Islet of Langerhans (tissue), 1 donor: ENCODE data around the gene CCDC60.

Experiments used
- FAIRE-seq: peaks from one replicate; lab custom pipeline; 2011; peaks lifted over from hg19 to GRCh38; lab: Jason Lieb, UNC

The CCDC60 gene

GRCh38 chr12:119389687-119390086, 55.2 kb downstream of the CCDC60 start:
- no peak for FAIRE-seq

- FAIRE-seq, result no peak
Observed at GRCh38 chr12:119391673-119392072, 57.1 kb downstream of the CCDC60 start.

- no peak for FAIRE-seq
Observed at GRCh38 chr12:119393677-119394076, 59.1 kb downstream of the CCDC60 start.

- no peak for FAIRE-seq
Observed at GRCh38 chr12:119397540-119397939, 63.0 kb downstream of the CCDC60 start.

- FAIRE-seq, result no peak
Observed at GRCh38 chr12:119398190-119398589, 63.7 kb downstream of the CCDC60 start.

GRCh38 chr12:119399301-119399700, 64.8 kb downstream of the CCDC60 start:
- FAIRE-seq, result no peak

- FAIRE-seq, result no peak
Observed at GRCh38 chr12:119406308-119406707, 71.8 kb downstream of the CCDC60 start.

GRCh38 chr12:119406811-119407210, 72.3 kb downstream of the CCDC60 start:
- FAIRE-seq, result no peak

GRCh38 chr12:119409043-119409442, 74.5 kb downstream of the CCDC60 start:
- no peak for FAIRE-seq

- no peak for FAIRE-seq
Observed at GRCh38 chr12:119410396-119410795, 75.9 kb downstream of the CCDC60 start.

GRCh38 chr12:119412306-119412705, 77.8 kb downstream of the CCDC60 start:
- FAIRE-seq, result no peak

GRCh38 chr12:119412811-119413794, 78.6 kb downstream of the CCDC60 start:
- FAIRE-seq, result peak; percentile 92

- FAIRE-seq, result no peak
Observed at GRCh38 chr12:119415714-119416113, 81.2 kb downstream of the CCDC60 start.

GRCh38 chr12:119417440-119417839, 82.9 kb downstream of the CCDC60 start:
- FAIRE-seq, result no peak

GRCh38 chr12:119419381-119419780, 84.9 kb downstream of the CCDC60 start:
- no peak for FAIRE-seq

- FAIRE-seq, result no peak
Observed at GRCh38 chr12:119423285-119423684, 88.8 kb downstream of the CCDC60 start.

- no peak for FAIRE-seq
Observed at GRCh38 chr12:119425623-119426022, 91.1 kb downstream of the CCDC60 start.

- no peak for FAIRE-seq
Observed at GRCh38 chr12:119431151-119431550, 96.6 kb downstream of the CCDC60 start.

GRCh38 chr12:119432949-119433348, 98.4 kb downstream of the CCDC60 start:
- FAIRE-seq, result no peak

- FAIRE-seq, result no peak
Observed at GRCh38 chr12:119440803-119441360, 106.4 kb downstream of the CCDC60 start.

- no peak for FAIRE-seq
Observed at GRCh38 chr12:119444462-119445044, 110.0 kb downstream of the CCDC60 start.

GRCh38 chr12:119446459-119446858, 111.9 kb downstream of the CCDC60 start:
- no peak for FAIRE-seq

GRCh38 chr12:119447126-119447525, 112.6 kb downstream of the CCDC60 start:
- no peak for FAIRE-seq
